OCI-LY3 (cell line): Measurements from ENCODE around the gene CHST12.

Experiments used
- EZH2phosphoT487 ChIP-seq: fragments of 200-600 bp; shearing (Covaris generic); IDR thresholded peaks from 2 replicates; pipeline ENCODE4 v1.6.1; 2018; ENCODE audit warnings: antibody characterized with exemption, mixed run types, low read depth
- TF ChIP-seq, protein P1 (sequence below): fragments of 200-600, 300-600 bp; sonication (generic); IDR thresholded peaks from 2 replicates; pipeline ENCODE4 v1.5.1; 2014; ENCODE audit warnings: antibody characterized with exemption, low read length, low read depth

DNA sequence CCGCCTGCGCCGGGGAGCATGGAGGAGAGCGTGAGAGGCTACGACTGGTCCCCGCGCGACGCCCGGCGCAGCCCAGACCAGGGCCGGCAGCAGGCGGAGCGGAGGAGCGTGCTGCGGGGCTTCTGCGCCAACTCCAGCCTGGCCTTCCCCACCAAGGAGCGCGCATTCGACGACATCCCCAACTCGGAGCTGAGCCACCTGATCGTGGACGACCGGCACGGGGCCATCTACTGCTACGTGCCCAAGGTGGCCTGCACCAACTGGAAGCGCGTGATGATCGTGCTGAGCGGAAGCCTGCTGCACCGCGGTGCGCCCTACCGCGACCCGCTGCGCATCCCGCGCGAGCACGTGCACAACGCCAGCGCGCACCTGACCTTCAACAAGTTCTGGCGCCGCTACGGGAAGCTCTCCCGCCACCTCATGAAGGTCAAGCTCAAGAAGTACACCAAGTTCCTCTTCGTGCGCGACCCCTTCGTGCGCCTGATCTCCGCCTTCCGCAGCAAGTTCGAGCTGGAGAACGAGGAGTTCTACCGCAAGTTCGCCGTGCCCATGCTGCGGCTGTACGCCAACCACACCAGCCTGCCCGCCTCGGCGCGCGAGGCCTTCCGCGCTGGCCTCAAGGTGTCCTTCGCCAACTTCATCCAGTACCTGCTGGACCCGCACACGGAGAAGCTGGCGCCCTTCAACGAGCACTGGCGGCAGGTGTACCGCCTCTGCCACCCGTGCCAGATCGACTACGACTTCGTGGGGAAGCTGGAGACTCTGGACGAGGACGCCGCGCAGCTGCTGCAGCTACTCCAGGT, 29.7 kb downstream of the CHST12 start:
- TF ChIP-seq EZH2phosphoT487, result no peak
- TF ChIP-seq, protein P1, sequence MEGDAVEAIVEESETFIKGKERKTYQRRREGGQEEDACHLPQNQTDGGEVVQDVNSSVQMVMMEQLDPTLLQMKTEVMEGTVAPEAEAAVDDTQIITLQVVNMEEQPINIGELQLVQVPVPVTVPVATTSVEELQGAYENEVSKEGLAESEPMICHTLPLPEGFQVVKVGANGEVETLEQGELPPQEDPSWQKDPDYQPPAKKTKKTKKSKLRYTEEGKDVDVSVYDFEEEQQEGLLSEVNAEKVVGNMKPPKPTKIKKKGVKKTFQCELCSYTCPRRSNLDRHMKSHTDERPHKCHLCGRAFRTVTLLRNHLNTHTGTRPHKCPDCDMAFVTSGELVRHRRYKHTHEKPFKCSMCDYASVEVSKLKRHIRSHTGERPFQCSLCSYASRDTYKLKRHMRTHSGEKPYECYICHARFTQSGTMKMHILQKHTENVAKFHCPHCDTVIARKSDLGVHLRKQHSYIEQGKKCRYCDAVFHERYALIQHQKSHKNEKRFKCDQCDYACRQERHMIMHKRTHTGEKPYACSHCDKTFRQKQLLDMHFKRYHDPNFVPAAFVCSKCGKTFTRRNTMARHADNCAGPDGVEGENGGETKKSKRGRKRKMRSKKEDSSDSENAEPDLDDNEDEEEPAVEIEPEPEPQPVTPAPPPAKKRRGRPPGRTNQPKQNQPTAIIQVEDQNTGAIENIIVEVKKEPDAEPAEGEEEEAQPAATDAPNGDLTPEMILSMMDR, result no peak
